ENCODE data around the gene BAG3. TPM values are rescaled to one million over a fixed set of nuclear protein-coding genes. Genes with fewer than 3 reads are reported as not detected.

Gene BAG3
- polyA plus RNA-seq, 1 donor, result 47.0 TPM

Other genes with a start within 250 kb of the BAG3 start
- 35.5 TPM for gene RGS10, start 108.7 kb upstream of the BAG3 start, polyA plus RNA-seq (ENCODE audit: insufficient read length)
- gene TIAL1, start 54.4 kb upstream of the BAG3 start, polyA plus RNA-seq (ENCODE audit: insufficient read length), result 104 TPM
- gene INPP5F, start 74.7 kb downstream of the BAG3 start, polyA plus RNA-seq (ENCODE audit: insufficient read length), result 15.0 TPM
- gene MCMBP, start 221.5 kb downstream of the BAG3 start, polyA plus RNA-seq (ENCODE audit: insufficient read length), result 35.8 TPM
- gene SEC23IP, start 241.3 kb downstream of the BAG3 start, polyA plus RNA-seq (ENCODE audit: insufficient read length), result 34.2 TPM